ENCODE data around the gene LRCH4. TPM values are rescaled to one million over a fixed set of nuclear protein-coding genes. Genes with fewer than 3 reads are reported as not detected.

LRCH4 gene
- total and polyA plus RNA-seq, 9 of the 15 experiments (the other 6 are each of a cell fraction or from before 2014, with no cell fraction given): 0.06 to 63.3 (median 15.0) TPM

- TF ChIP-seq ZNF174 (CRISPR knock-in tag; IDR thresholded peaks at IDR 0.05) (0 out of 2 replicates have a peak, but pooled peaks have one; percentile 68), HNRNPLL (IDR thresholded peaks at IDR 0.05; ENCODE audit: low read depth, low read length, poor library complexity, severe bottlenecking) (peak; percentile 81), ZNF778 (CRISPR knock-in tag; IDR thresholded peaks at IDR 0.05) (no peak), TAF9B (IDR thresholded peaks at IDR 0.05; ENCODE audit: partially characterized antibody) (no peak), ZNF695 (CRISPR knock-in tag; IDR thresholded peaks at IDR 0.05) (no peak), BHLHE40 (IDR thresholded peaks at IDR 0.05; ENCODE audit: low read length) (peak; percentile 93), PRPF4 (IDR thresholded peaks at IDR 0.05; ENCODE audit: insufficient read depth, low read depth, low read length, poor library complexity, severe bottlenecking) (no peak), TBL1XR1 (IDR thresholded peaks at IDR 0.05; ENCODE audit: low read length in 2 of 2) (no peak), ZNF512 (tag; IDR thresholded peaks at IDR 0.05) (no peak), ETS2 (tag; IDR thresholded peaks at IDR 0.05; ENCODE audit: borderline replicate concordance, poor library complexity, severe bottlenecking) (no peak), XRCC5 (IDR thresholded peaks at IDR 0.05; ENCODE audit: low read depth, low read length) (peak; percentile 59; the same call in 1 of the 2 replicates), RAD21 (CRISPR knock-in tag; conservative IDR thresholded peaks at IDR 0.05 in 1 of 2, IDR thresholded peaks at IDR 0.05 in 1 of 2) (no peak), ZNF217 (CRISPR knock-in tag; IDR thresholded peaks at IDR 0.05) (no peak), ILF3 (IDR thresholded peaks at IDR 0.05; ENCODE audit: borderline replicate concordance) (no peak), TFAM (CRISPR knock-in tag; conservative IDR thresholded peaks at IDR 0.05) (no peak), RBM34 (IDR thresholded peaks at IDR 0.05; ENCODE audit: borderline replicate concordance, insufficient read depth, low read length) (no peak), BDP1 (IDR thresholded peaks at IDR 0.05; ENCODE audit: insufficient read depth, insufficient read length) (no peak), DACH1 (IDR thresholded peaks at IDR 0.05; ENCODE audit: partially characterized antibody) (no peak), ZNF41 (CRISPR knock-in tag; conservative IDR thresholded peaks at IDR 0.05) (no peak)
- TF ChIP-seq, protein P1, sequence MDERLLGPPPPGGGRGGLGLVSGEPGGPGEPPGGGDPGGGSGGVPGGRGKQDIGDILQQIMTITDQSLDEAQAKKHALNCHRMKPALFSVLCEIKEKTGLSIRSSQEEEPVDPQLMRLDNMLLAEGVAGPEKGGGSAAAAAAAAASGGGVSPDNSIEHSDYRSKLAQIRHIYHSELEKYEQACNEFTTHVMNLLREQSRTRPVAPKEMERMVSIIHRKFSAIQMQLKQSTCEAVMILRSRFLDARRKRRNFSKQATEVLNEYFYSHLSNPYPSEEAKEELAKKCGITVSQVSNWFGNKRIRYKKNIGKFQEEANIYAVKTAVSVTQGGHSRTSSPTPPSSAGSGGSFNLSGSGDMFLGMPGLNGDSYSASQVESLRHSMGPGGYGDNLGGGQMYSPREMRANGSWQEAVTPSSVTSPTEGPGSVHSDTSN (CRISPR knock-in tag; IDR thresholded peaks at IDR 0.05; ENCODE audit: low read depth): no peak
- TF ChIP-seq, protein P1 (tag; conservative IDR thresholded peaks at IDR 0.05; ENCODE audit: low read depth): peak; percentile 65
- TF ChIP-seq, protein P2, sequence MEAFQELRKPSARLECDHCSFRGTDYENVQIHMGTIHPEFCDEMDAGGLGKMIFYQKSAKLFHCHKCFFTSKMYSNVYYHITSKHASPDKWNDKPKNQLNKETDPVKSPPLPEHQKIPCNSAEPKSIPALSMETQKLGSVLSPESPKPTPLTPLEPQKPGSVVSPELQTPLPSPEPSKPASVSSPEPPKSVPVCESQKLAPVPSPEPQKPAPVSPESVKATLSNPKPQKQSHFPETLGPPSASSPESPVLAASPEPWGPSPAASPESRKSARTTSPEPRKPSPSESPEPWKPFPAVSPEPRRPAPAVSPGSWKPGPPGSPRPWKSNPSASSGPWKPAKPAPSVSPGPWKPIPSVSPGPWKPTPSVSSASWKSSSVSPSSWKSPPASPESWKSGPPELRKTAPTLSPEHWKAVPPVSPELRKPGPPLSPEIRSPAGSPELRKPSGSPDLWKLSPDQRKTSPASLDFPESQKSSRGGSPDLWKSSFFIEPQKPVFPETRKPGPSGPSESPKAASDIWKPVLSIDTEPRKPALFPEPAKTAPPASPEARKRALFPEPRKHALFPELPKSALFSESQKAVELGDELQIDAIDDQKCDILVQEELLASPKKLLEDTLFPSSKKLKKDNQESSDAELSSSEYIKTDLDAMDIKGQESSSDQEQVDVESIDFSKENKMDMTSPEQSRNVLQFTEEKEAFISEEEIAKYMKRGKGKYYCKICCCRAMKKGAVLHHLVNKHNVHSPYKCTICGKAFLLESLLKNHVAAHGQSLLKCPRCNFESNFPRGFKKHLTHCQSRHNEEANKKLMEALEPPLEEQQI (IDR thresholded peaks at IDR 0.05): no peak
These were observed 47.1 kb downstream of the LRCH4 start, which contains the start of gene AGFG2 (continued) for GRCh38 chr7:100538654-100539435.

All from K562 (cell line).